Liver (tissue), 3 donors: ENCODE measurements around the gene SLC66A1.

Experiments used
- CTCF ChIP-seq: fragments of 150-350 bp; IDR thresholded peaks from 2 replicates; pipeline ENCODE4 v1.5.1; 2017; ENCODE audit warnings: improper control_type of control experiment, low read depth, low read length; ENCODE audit not compliant: missing input control
- GABPA ChIP-seq, 2 donors: IDR thresholded peaks in 1 of 2; conservative IDR thresholded peaks in 1 of 2; 2 replicates each; pipeline ENCODE4 v1.6.1; 2016; ENCODE audit warnings: antibody characterized with exemption in 2 of 2, mild to moderate bottlenecking in 1 of 2, moderate library complexity in 1 of 2
- JUND ChIP-seq, 2 donors: IDR thresholded peaks; 2 replicates each; pipeline ENCODE4 v1.6.1; 2016; ENCODE audit warnings: antibody characterized with exemption in 2 of 2
- MAX ChIP-seq: IDR thresholded peaks from 2 replicates; pipeline ENCODE4 v1.6.1; 2016; ENCODE audit warnings: antibody characterized with exemption
- TAF1 ChIP-seq: conservative IDR thresholded peaks from 2 replicates; pipeline ENCODE4 v1.6.1; 2016; ENCODE audit warnings: antibody characterized with exemption, mild to moderate bottlenecking
- YY1 ChIP-seq: IDR thresholded peaks from 2 replicates; pipeline ENCODE4 v1.6.1; 2016; ENCODE audit warnings: antibody characterized with exemption, mild to moderate bottlenecking
- donor health status: healthy.
- donor health status: healthy.

GRCh38 chr1:19365721-19366120, 53.6 kb downstream of the SLC66A1 start:
- TF ChIP-seq YY1 (no peak), MAX (no peak), GABPA (IDR thresholded peaks at IDR 0.05 in 1 of 2, conservative IDR thresholded peaks at IDR 0.05 in 1 of 2) (no peak), CTCF (no peak), JUND (IDR thresholded peaks at IDR 0.05) (no peak), TAF1 (no peak)
